Bronchial epithelial cell (primary cell): ENCODE results near the gene CBX3. TPM values are rescaled to one million over a fixed set of nuclear protein-coding genes. Genes with fewer than 3 reads are reported as not detected.
A peak's percentile ranks its signal among the peaks of the same experiment; 100 is the strongest.

Experiments used
- DNase-seq: peaks from one replicate; pipeline ENCODE4 v3.0.0-alpha.2; 2010; ENCODE audit warnings: low read depth
- FAIRE-seq: peaks from 2 replicates; lab custom pipeline; 2011; peaks lifted over from hg19 to GRCh38; lab: Jason Lieb, UNC
- H3K27me3 ChIP-seq: 2 replicates; pipeline ENCODE4 v1.5.1; 2011; ENCODE audit warnings: low read length; ENCODE audit not compliant: control insufficient read depth, insufficient read depth
- H3K36me3 ChIP-seq: 2 replicates; pipeline ENCODE4 v1.5.1; 2011; ENCODE audit warnings: low read length; ENCODE audit not compliant: control insufficient read depth, insufficient read depth
- H3K4me3 ChIP-seq: 2 replicates; pipeline ENCODE4 v1.5.1; 2011; ENCODE audit warnings: mild to moderate bottlenecking, low read depth, low read length, control low read depth
- CTCF ChIP-seq: IDR thresholded peaks from 2 replicates; pipeline ENCODE4 v1.5.1; 2011; ENCODE audit warnings: mild to moderate bottlenecking, moderate library complexity, low read length, control low read depth, inconsistent platforms; ENCODE audit not compliant: insufficient read depth, severe bottlenecking
- total RNA-seq: library from RNA; depleted of rRNA; stranded (reverse); fragments of >200 nt; gene quantifications from 2 replicates; pipeline ENCODE4 v1.2.1, GENCODE V29; 2014

The CBX3 gene
- total RNA-seq, 1 donor from 2014 or later, result 87.7 TPM

- FAIRE-seq (no peak), DNase-seq (no peak)
- peaks cover 31% of the 10 kb centered on the region for H3K36me3 ChIP-seq
- no peak for TF ChIP-seq CTCF
- H3K27me3 ChIP-seq, result no peaks in the 10 kb centered on the region
- no peak overlapping the region for H3K4me3 ChIP-seq
Measured at GRCh38 chr7:26195182-26195581, 6.4 kb upstream of the CBX3 start.

GRCh38 chr7:26195867-26196657, 5.5 kb upstream of the CBX3 start:
- no peak for TF ChIP-seq CTCF
- DNase-seq (no peak), FAIRE-seq (no peak)
- Histone ChIP-seq H3K4me3 (no peak overlapping the region), H3K36me3 (peaks cover 25% of the 10 kb centered on the region), H3K27me3 (no peaks in the 10 kb centered on the region)

GRCh38 chr7:26197153-26198115, 4.1 kb upstream of the CBX3 start:
- H3K36me3 ChIP-seq, result peaks cover 22% of the 10 kb centered on the region
- DNase-seq (no peak), FAIRE-seq (no peak)
- H3K27me3 ChIP-seq, result no peaks in the 10 kb centered on the region
- no peak for TF ChIP-seq CTCF
- H3K4me3 ChIP-seq, result no peak overlapping the region

- TF ChIP-seq CTCF, result no peak
- Histone ChIP-seq H3K4me3 (peak overlapping the region; percentile 99), H3K27me3 (no peaks in the 10 kb centered on the region), H3K36me3 (peaks cover 17% of the 10 kb centered on the region)
- DNase-seq (peak; percentile 41), FAIRE-seq (no peak)
Measured at GRCh38 chr7:26198133-26198780, 3.3 kb upstream of the CBX3 start.

- Histone ChIP-seq H3K4me3 (peak overlapping the region; percentile 99), H3K27me3 (no peaks in the 10 kb centered on the region), H3K36me3 (peaks cover 14% of the 10 kb centered on the region)
- TF ChIP-seq CTCF, result no peak
- FAIRE-seq, result no peak
- no peak for DNase-seq
Measured at GRCh38 chr7:26198781-26199169, 2.8 kb upstream of the CBX3 start.
